Measurements from ENCODE around the gene FGR.

Gene FGR

DNA sequence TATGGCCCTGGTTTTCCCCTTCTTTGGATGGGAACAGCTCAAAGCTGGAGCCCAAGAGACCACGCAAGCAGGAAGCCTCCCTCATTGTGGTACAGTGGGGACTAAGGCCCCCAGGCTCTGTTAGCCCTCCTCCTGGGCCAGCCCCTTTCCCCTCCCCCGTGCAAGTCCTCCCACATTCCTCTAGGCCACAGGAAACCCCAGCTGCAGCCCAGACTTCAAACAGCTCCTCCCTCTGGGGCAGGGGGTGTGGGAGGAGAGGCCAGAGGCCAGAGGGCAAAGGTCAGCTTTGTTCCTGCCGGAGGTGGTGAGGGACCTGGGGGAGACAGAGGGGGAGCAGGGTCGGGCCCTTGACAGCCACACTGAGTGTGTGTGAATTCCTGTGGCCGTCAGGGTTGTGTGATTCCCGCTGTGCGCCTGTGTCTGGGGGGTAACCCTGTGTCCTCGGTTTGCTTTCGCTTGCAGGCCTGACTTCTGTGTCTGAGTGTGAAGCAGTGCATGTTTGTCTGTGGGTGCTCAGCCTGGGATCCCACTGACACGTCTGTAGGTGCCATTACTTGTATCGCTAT is 27.7 kb downstream of the FGR start:
- Histone ChIP-seq H3K36me3 (ENCODE audit: insufficient read depth, low read length) (no peaks in the 10 kb centered on the region), H3K27ac (ENCODE audit: low read depth, low read length) (no peak overlapping the region), H3K9ac (ENCODE audit: low read length) (no peak overlapping the region), H3K9me3 (ENCODE audit: low read length) (no peaks in the 10 kb centered on the region), H3K4me1 (ENCODE audit: insufficient read depth, low read length) (peaks cover 14% of the 10 kb centered on the region), H3K27me3 (ENCODE audit: control insufficient read depth in 1 of 2, insufficient read depth in 2 of 2, low read length in 2 of 2) (peaks cover 0 to 8% of the 10 kb centered on the region in 2 donors), H3K4me3 (ENCODE audit: low read depth in 1 of 2, low read length in 2 of 2) (no peak overlapping the region)

DNA sequence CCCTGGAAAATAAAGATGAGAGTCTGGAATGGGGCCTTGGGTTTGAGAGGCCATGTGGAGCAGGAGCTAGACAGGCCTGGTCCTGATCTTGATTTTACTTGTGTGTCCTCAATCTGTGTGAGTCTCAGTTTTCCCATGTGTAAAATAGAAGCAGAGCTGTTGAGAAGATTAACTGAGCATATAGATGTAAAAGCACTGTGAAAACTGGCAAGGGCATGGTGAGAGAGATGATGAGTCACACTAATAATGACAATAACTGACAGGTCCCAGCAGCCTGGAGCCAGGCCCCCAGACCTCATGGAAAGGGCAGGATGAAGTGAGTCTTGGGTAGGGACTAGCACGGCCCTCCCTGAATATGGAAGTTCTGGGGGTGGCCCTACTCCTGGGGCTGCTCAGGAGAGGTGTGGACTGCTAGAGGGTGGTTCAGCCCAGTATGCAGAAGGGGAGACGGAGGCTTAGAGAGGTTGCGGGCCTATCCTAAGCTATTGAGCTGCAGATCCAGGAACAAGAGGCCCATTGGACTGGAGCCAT is 28.2 kb downstream of the FGR start:
- H3K4me3 ChIP-seq (ENCODE audit: low read depth in 1 of 2, low read length in 2 of 2): no peak overlapping the region
- H3K27ac ChIP-seq (ENCODE audit: low read depth, low read length): no peak overlapping the region
- H3K27me3 ChIP-seq (ENCODE audit: control insufficient read depth in 1 of 2, insufficient read depth in 2 of 2, low read length in 2 of 2): peaks cover 0 to 2% of the 10 kb centered on the region in 2 donors
- H3K9ac ChIP-seq (ENCODE audit: low read length): no peak overlapping the region
- no peaks in the 10 kb centered on the region for H3K36me3 ChIP-seq (ENCODE audit: insufficient read depth, low read length)
- H3K4me1 ChIP-seq (ENCODE audit: insufficient read depth, low read length): peaks cover 20% of the 10 kb centered on the region
- no peaks in the 10 kb centered on the region for H3K9me3 ChIP-seq (ENCODE audit: low read length)

DNA sequence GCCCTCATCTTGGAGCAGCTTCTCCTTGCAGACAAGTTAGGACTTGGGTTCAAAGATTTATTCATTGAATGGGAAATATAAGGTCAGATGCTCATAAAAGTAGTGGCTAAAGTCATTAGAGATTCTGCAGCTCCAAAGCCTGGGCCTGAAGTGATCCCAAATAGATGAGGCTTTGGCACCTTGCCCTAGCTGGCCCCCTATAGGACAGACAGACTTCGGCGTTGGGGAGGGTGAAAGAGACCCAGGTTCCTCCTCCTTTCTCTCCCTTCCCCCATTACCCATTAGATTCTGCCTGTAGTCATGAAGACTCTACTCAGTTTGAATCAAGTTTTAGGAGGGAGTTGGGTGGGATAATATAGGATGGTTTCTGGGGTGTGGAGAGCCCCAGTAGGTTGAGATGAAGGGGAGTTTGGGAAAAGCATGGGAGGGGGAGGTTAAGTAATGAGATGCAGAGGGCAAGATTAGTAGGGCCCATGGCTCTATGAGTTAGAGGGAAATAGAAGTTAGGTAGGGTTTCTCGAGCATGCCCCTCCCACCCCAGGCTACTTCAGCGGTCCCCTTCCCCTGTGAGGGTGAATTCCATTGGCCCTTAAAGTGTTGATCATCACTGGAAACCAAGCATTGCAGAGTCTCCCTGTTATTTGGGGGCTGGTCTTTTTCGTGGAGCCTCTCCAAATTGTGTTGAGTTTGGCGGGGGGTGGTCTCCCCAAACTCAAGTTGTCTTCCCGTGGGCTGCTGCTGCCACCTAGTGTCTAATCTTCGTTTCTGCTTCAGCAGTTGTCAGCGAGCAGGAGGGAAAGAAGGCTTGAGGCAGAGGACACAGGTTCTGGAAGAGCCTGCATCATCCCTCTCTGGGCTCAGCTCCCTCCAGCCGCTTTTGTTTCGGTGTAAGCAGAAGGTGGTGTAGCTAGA is 28.9 kb downstream of the FGR start:
- peaks cover 27% of the 10 kb centered on the region for H3K4me1 ChIP-seq (ENCODE audit: insufficient read depth, low read length)
- no peak overlapping the region for H3K27ac ChIP-seq (ENCODE audit: low read depth, low read length)
- H3K36me3 ChIP-seq (ENCODE audit: insufficient read depth, low read length): no peaks in the 10 kb centered on the region
- no peaks in the 10 kb centered on the region for H3K9me3 ChIP-seq (ENCODE audit: low read length)
- no peak overlapping the region for H3K4me3 ChIP-seq (ENCODE audit: low read depth in 1 of 2, low read length in 2 of 2)
- H3K9ac ChIP-seq (ENCODE audit: low read length): no peak overlapping the region
- no peaks in the 10 kb centered on the region for H3K27me3 ChIP-seq (ENCODE audit: control insufficient read depth in 1 of 2, insufficient read depth in 2 of 2, low read length in 2 of 2)

GRCh38 chr1:27605300-27605766 is 29.7 kb downstream of the FGR start:
- no peak overlapping the region for H3K27ac ChIP-seq (ENCODE audit: low read depth, low read length)

GRCh38 chr1:27604579-27605299 is 30.2 kb downstream of the FGR start:
- Histone ChIP-seq H3K36me3 (ENCODE audit: insufficient read depth, low read length) (no peaks in the 10 kb centered on the region), H3K4me3 (ENCODE audit: low read depth in 1 of 2, low read length in 2 of 2) (peak overlapping the region; percentile 49 to 63), H3K9ac (ENCODE audit: low read length) (no peak overlapping the region), H3K9me3 (ENCODE audit: low read length) (no peaks in the 10 kb centered on the region), H3K27me3 (ENCODE audit: control insufficient read depth in 1 of 2, insufficient read depth in 2 of 2, low read length in 2 of 2) (no peaks in the 10 kb centered on the region), H3K4me1 (ENCODE audit: insufficient read depth, low read length) (peaks cover 40% of the 10 kb centered on the region), H3K27ac (ENCODE audit: low read depth, low read length) (peak overlapping the region; percentile 92)

More at GRCh38 chr1:27605300-27605766, 29.7 kb downstream of the FGR start:
- Histone ChIP-seq H3K4me1 (ENCODE audit: insufficient read depth, low read length) (peaks cover 34% of the 10 kb centered on the region), H3K9me3 (ENCODE audit: low read length) (no peaks in the 10 kb centered on the region), H3K36me3 (ENCODE audit: insufficient read depth, low read length) (no peaks in the 10 kb centered on the region), H3K9ac (ENCODE audit: low read length) (no peak overlapping the region), H3K4me3 (ENCODE audit: low read depth in 1 of 2, low read length in 2 of 2) (no peak overlapping the region), H3K27me3 (ENCODE audit: control insufficient read depth in 1 of 2, insufficient read depth in 2 of 2, low read length in 2 of 2) (no peaks in the 10 kb centered on the region)

DNA sequence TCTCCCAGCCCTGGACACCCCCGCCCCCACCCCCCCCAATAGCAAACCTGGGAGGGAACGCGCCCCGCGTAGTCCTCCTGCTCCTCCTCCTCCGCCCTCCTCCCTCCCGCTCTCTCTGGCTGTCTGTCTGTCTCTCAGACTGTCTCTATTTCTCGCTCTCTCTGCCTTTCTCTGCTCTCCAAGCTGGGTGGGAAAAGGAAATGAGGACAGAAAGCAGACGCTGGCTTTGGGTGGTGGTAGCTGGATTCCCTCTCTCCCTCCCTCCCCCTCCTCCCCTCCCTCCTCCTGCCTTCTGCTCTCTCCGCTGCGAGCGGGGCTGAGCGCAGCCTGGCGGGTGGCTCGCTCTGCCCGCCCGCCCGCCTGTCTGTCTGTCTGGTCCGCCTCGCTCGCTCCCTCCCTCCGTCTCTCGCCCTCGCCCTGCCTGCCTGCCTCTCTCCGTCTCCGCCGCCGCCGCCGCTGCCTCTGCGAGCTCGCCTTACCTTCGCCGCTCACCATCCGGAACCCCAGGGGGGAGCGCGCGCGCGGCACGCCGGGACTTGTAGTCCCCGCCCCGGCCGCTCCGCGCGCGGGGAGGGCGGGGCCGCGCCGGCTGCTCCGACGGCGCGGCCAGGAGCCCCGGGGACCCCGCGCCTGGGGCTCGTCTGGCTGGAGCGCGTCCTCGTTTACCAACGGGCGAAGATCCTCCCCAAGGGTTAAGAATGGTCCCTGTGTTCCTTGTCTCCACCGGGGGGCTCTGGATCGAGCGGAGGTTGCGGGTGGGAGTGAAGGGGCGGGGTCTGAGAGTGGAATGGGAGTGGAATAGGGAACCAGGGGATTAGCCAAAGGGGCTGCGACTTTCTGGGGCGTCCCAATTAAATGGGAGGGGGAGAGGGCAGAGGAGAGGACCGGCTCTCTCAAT is 31.1 kb downstream of the FGR start, which contains the start of gene AHDC1:
TSS of gene AHDC1 (minus strand) at position 464 of the 898 bp plus-strand sequence. CDS start 52,029 bp downstream, outside the sequence.
- Histone ChIP-seq H3K27me3 (ENCODE audit: control insufficient read depth in 1 of 2, insufficient read depth in 2 of 2, low read length in 2 of 2) (no peaks in the 10 kb centered on the region), H3K4me3 (ENCODE audit: low read depth in 1 of 2, low read length in 2 of 2) (peak within 1 kb of the TSS; percentile 63 to 99), H3K4me1 (ENCODE audit: insufficient read depth, low read length) (peaks cover 48% of the 10 kb centered on the region), H3K9ac (ENCODE audit: low read length) (no peak within 1 kb of the TSS), H3K27ac (ENCODE audit: low read depth, low read length) (peak within 1 kb of the TSS; percentile 92), H3K36me3 (ENCODE audit: insufficient read depth, low read length) (no peaks in the 10 kb centered on the region), H3K9me3 (ENCODE audit: low read length) (no peaks in the 10 kb centered on the region)

DNA sequence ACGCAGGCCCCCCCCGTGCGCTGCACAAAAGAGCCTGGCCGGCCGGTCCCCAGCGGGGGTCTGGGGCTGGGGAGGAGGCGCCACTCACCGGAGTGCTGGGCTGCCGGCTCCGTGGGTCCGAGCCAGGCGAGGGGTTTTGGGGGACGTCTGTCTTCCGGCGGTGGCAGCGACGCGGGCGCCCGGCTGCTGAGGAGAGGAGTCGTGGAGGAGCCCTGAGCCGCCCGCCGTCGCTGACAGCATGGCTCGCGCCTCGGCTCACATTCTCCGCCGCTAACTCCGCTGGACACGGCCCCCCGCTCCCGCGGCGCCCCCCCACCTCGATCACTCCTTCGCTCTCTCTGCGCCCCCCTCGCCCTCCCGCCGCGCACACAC is 31.7 kb downstream of the FGR start:
- no peaks in the 10 kb centered on the region for H3K36me3 ChIP-seq (ENCODE audit: insufficient read depth, low read length)
- peak overlapping the region; percentile 92 for H3K27ac ChIP-seq (ENCODE audit: low read depth, low read length)
- no peak overlapping the region for H3K9ac ChIP-seq (ENCODE audit: low read length)
- H3K27me3 ChIP-seq (ENCODE audit: control insufficient read depth in 1 of 2, insufficient read depth in 2 of 2, low read length in 2 of 2): no peaks in the 10 kb centered on the region
- H3K4me1 ChIP-seq (ENCODE audit: insufficient read depth, low read length): peaks cover 54% of the 10 kb centered on the region
- peak overlapping the region; percentile 63 to 99 for H3K4me3 ChIP-seq (ENCODE audit: low read depth in 1 of 2, low read length in 2 of 2)
- no peaks in the 10 kb centered on the region for H3K9me3 ChIP-seq (ENCODE audit: low read length)

DNA sequence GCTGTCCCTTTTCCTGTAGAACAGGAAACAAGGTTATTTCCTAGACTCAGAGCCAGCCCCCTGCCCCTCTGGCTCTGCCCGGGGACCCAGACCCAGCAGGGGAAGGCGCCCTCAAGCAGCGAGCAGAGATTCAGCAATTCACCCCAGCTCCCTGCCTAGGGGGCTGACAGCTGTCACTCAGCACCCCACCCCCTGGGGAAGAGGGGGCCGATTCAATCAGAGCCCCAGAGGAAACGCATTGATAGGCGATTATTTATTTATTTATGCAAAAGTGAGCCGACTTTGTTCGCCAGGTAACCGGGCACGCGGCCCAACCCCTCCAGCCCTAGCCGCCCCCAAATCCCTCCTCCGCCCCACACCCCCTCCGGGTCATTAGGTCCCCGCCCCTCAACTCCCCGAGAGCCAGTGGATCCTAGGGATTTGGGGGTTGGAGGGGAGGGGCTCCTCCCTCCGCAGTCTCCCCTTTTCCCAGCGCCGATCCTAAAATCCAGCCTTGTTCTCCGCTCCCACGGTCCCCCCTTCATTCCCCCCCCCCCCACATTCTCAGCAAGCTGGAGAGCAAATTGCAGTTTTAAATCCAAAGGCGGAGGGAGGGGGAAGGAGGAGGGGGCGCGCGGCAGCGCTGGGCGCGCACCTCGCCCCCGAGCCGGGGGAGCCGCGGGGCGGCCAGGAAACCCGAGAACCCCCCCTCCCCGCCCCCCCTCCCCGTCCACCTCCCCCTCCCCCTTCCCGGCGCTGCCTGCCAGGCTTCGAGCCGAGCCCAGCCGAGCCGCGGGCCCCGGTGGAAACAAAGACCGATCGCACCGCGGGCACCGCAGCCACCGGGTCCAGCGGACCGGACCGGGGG is 32.3 kb downstream of the FGR start:
- Histone ChIP-seq H3K27me3 (ENCODE audit: control insufficient read depth in 1 of 2, insufficient read depth in 2 of 2, low read length in 2 of 2) (no peaks in the 10 kb centered on the region), H3K4me1 (ENCODE audit: insufficient read depth, low read length) (peaks cover 61% of the 10 kb centered on the region), H3K27ac (ENCODE audit: low read depth, low read length) (peak overlapping the region; percentile 98), H3K9me3 (ENCODE audit: low read length) (no peaks in the 10 kb centered on the region), H3K9ac (ENCODE audit: low read length) (peak overlapping the region; percentile 87), H3K36me3 (ENCODE audit: insufficient read depth, low read length) (no peaks in the 10 kb centered on the region), H3K4me3 (ENCODE audit: low read depth in 1 of 2, low read length in 2 of 2) (peak overlapping the region; percentile 94 to 99)

GRCh38 chr1:27601771-27602461 is 33.1 kb downstream of the FGR start:
- Histone ChIP-seq H3K4me3 (ENCODE audit: low read depth in 1 of 2, low read length in 2 of 2) (peak overlapping the region; percentile 94 to 99), H3K4me1 (ENCODE audit: insufficient read depth, low read length) (peaks cover 68% of the 10 kb centered on the region), H3K9ac (ENCODE audit: low read length) (peak overlapping the region; percentile 87)

More at GRCh38 chr1:27601771-27602461, 33.1 kb downstream of the FGR start:
- H3K27me3 ChIP-seq (ENCODE audit: control insufficient read depth in 1 of 2, insufficient read depth in 2 of 2, low read length in 2 of 2): no peaks in the 10 kb centered on the region
- H3K9me3 ChIP-seq (ENCODE audit: low read length): no peaks in the 10 kb centered on the region
- H3K27ac ChIP-seq (ENCODE audit: low read depth, low read length): peak overlapping the region; percentile 98
- H3K36me3 ChIP-seq (ENCODE audit: insufficient read depth, low read length): no peaks in the 10 kb centered on the region

Data from muscle layer of colon (tissue), 2 donors.